Vagina (tissue), 2 donors: Measurements from ENCODE around the gene NPRL2.

ENCODE experiments used
- CTCF ChIP-seq, 3 experiments: fragments of 450-650 bp in 2 of 3; fragments of 200-600 bp in 1 of 3; sonication (generic) in 1 of 3; IDR thresholded peaks; one replicate each; pipeline ENCODE4 v1.5.1; 2017 to 2019; ENCODE audit warnings: antibody characterized with exemption in 3 of 3, mild to moderate bottlenecking in 2 of 3, moderate library complexity in 2 of 3
- POLR2A ChIP-seq, 2 donors: fragments of 450-650 bp; IDR thresholded peaks; one replicate each; pipeline ENCODE4 v1.6.1; 2017; ENCODE audit warnings: antibody characterized with exemption in 2 of 2, mild to moderate bottlenecking in 2 of 2, moderate library complexity in 2 of 2
- POLR2AphosphoS5 ChIP-seq, 2 donors: sonication (generic); formaldehyde crosslinking; IDR thresholded peaks; one replicate each; pipeline ENCODE4 v1.9.0; 2017; ENCODE audit warnings: antibody characterized with exemption in 2 of 2, mild to moderate bottlenecking in 2 of 2, low read depth in 1 of 2; ENCODE audit not compliant: insufficient read depth in 1 of 2

GRCh38 chr3:50375258-50375931 lies 24.8 kb upstream of the NPRL2 start:
- TF ChIP-seq CTCF (IDR thresholded peaks at IDR 0.05) (no peak), POLR2AphosphoS5 (IDR thresholded peaks at IDR 0.05; ENCODE audit: insufficient read depth in 1 of 2, low read depth in 1 of 2) (no peak), POLR2A (IDR thresholded peaks at IDR 0.05) (no peak)
